Lower leg skin (tissue), 4 donors: ENCODE data around the gene PLXNB3. TPM values are rescaled to one million over a fixed set of nuclear protein-coding genes. Genes with fewer than 3 reads are reported as not detected.

Experiments used
- DNase-seq, 2 donors: peaks; one replicate each; pipeline ENCODE4 v3.0.0-alpha.2; 2019; ENCODE audit warnings: low spot score in 2 of 2
- H3K4me3 ChIP-seq: fragments of 200-600 bp; sonication (generic); 2 replicates; pipeline ENCODE4 v1.5.1; 2017; ENCODE audit warnings: mild to moderate bottlenecking, low read depth; ENCODE audit not compliant: poor library complexity, severe bottlenecking
- CTCF ChIP-seq, 3 donors: fragments of 450-650 bp; IDR thresholded peaks; one replicate each; pipeline ENCODE4 v1.5.1; 2016; ENCODE audit warnings: antibody characterized with exemption in 3 of 3, mild to moderate bottlenecking in 3 of 3, moderate library complexity in 2 of 3
- POLR2A ChIP-seq, 2 donors: fragments of 450-650 bp; IDR thresholded peaks; one replicate each; pipeline ENCODE4 v1.6.1; 2016 to 2017; ENCODE audit warnings: antibody characterized with exemption in 2 of 2, mild to moderate bottlenecking in 1 of 2, moderate library complexity in 1 of 2
- WGBS, 2 donors: methylation state at CpG; one replicate each; pipeline ENCODE4 v1.1.5; 2018; 5-methylcytosine and 5-hydroxymethylcytosine counted together
- intact Hi-C: fragments of 100-400 bp; cut with DNase I; formaldehyde crosslinking; loops from one replicate; pipeline ENCODE4 v1.15.0; 2023; ENCODE audit warnings: low total_unique reads
- total RNA-seq, 4 donors: library from RNA; depleted of rRNA; stranded (reverse); fragments of >200 nt; gene quantifications; one replicate each; pipeline ENCODE4 v1.1.0, GENCODE V29; 2016

Gene PLXNB3
- total RNA-seq, 4 donors from 2014 or later, result 10.9 to 21.9 (median 12.3) TPM

- 60 to 85% methylated on average over 7 to 17 of the region's 22 CpGs for WGBS, 2 donors
- H3K4me3 ChIP-seq, result no peak overlapping the region
- TF ChIP-seq POLR2A (IDR thresholded peaks at IDR 0.05) (no peak), CTCF (IDR thresholded peaks at IDR 0.05) (no peak)
- no peak for DNase-seq
- intact Hi-C loops, result no loop called here
Observed at GRCh38 chrX:153768311-153769157, 4.5 kb downstream of the PLXNB3 start.

GRCh38 chrX:153769158-153769864 is 5.3 kb downstream of the PLXNB3 start:
- intact Hi-C loops, result no loop called here
- 88 to 93% methylated on average over 12 to 23 of the region's 23 CpGs for WGBS, 2 donors
- no peak for DNase-seq

GRCh38 chrX:153769865-153770600 is 6.0 kb downstream of the PLXNB3 start:
- WGBS, 2 donors, result 87 to 91% methylated on average over 8 to 23 of the region's 25 CpGs
- no peak for DNase-seq
- intact Hi-C loops, result loop anchor here (5.0 kb wide), 1 partner anchor 1888 kb away; no protein-coding TSS in a partner anchor
- no peak overlapping the region for H3K4me3 ChIP-seq
- no peak for TF ChIP-seq POLR2A (IDR thresholded peaks at IDR 0.05)
- no peak for TF ChIP-seq CTCF (IDR thresholded peaks at IDR 0.05)

More at GRCh38 chrX:153769158-153769864, 5.3 kb downstream of the PLXNB3 start:
- H3K4me3 ChIP-seq, result no peak overlapping the region
- no peak for TF ChIP-seq CTCF (IDR thresholded peaks at IDR 0.05)
- TF ChIP-seq POLR2A (IDR thresholded peaks at IDR 0.05), result no peak

- no peak for DNase-seq
- TF ChIP-seq CTCF (IDR thresholded peaks at IDR 0.05), result no peak
- no peak for TF ChIP-seq POLR2A (IDR thresholded peaks at IDR 0.05)
- WGBS, 2 donors, result 89% methylated on average over 17 of the region's 18 CpGs; no CpG with 5 or more reads in 1 of the 2 donors
- intact Hi-C loops, result loop anchor here (5.0 kb wide), 1 partner anchor 1889 kb away; no protein-coding TSS in a partner anchor
- no peak overlapping the region for H3K4me3 ChIP-seq
Observed at GRCh38 chrX:153770601-153771414, 6.8 kb downstream of the PLXNB3 start.
